ENCODE results near the gene MYO18B. TPM values are rescaled to one million over a fixed set of nuclear protein-coding genes. Genes with fewer than 3 reads are reported as not detected.

Gene MYO18B
- total and polyA plus RNA-seq, 2 of the 8 experiments (the other 6 are each of a cell fraction or from before 2014, with no cell fraction given) = 0.62 to 0.78 TPM

GRCh38 chr22:25840891-25841290 is 98.9 kb downstream of the MYO18B start (continued):
- TF ChIP-seq CEBPB (IDR thresholded peaks at IDR 0.05; ENCODE audit: low read depth, low read length) (no peak), SAP30 (IDR thresholded peaks at IDR 0.05; ENCODE audit: insufficient read depth, insufficient replicate concordance, low read length) (no peak), ATF3 (IDR thresholded peaks at IDR 0.05; ENCODE audit: insufficient read depth, low read depth, low read length) (no peak), E2F6 (IDR thresholded peaks at IDR 0.05) (no peak)
